Stimulated activated CD8-positive, alpha-beta memory T cell treated with anti-CD3 and anti-CD28 coated beads, Interleukin-15, amount 100 ng/mL, for 48 hours (primary cell): ENCODE data around the gene RAB12.
"Not testable (repeated sequence)": the region's sequence is repeated elsewhere in the genome, so short reads cannot be mapped to it uniquely, and the experiment has no call there.

ENCODE experiments used
- DNase-seq, 2 donors: peaks; one replicate each; pipeline ENCODE4 v3.0.0-alpha.2; 2020; ENCODE audit warnings: low read depth in 2 of 2

Gene RAB12, protein sequence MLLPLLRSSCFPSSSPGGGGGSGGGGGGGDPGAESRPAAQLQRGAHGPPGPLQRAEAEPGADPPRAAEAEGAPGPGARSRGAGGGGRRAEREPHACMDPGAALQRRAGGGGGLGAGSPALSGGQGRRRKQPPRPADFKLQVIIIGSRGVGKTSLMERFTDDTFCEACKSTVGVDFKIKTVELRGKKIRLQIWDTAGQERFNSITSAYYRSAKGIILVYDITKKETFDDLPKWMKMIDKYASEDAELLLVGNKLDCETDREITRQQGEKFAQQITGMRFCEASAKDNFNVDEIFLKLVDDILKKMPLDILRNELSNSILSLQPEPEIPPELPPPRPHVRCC

GRCh38 chr18:8608795-8609658, at the start of gene RAB12:
Gene RAB12, plus strand, starts transcription at chr18:8609437. Its CDS starts 3 bp downstream, at chr18:8609440.
- DNase-seq, result peak; percentile 77 to 80

GRCh38 chr18:8559612-8560186, 49.5 kb upstream of the RAB12 start:
- DNase-seq, result no peak

DNA sequence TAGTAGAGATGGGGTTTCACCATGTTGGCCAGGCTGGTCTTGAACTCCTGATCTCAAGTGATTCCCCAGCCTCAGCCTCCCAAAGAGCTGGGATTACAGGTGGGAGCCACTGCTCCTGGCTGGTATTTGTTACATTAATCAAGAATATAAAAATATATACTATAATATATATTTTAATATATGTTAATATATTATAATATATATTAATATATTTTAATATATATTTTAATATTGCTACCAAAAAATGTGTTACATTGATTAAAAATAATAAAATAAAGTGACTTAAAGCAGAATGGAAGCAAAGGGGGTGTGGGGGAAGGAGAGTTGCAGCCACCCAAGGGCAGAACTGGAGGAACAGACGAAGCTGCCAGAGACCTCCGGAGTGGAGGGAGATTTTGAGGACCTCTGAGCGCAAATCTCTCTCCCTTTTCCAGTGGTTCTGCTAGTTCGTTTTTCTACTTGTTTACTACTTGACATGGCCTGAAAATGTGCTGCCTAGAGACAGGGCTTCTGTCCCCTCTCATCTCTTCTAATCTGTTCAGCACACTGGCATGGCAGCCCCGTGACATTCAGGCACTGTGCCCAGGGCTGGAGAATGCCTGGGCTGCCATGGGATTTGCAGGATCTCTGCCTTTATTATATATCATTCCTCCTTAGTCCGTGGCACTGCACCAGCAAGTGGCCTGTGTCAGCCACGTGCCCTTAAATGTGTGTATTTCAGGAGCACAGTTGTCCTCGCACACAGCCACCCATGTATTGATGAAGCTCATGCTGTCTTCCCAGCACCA, 47.9 kb upstream of the RAB12 start:
- no peak for DNase-seq

DNA sequence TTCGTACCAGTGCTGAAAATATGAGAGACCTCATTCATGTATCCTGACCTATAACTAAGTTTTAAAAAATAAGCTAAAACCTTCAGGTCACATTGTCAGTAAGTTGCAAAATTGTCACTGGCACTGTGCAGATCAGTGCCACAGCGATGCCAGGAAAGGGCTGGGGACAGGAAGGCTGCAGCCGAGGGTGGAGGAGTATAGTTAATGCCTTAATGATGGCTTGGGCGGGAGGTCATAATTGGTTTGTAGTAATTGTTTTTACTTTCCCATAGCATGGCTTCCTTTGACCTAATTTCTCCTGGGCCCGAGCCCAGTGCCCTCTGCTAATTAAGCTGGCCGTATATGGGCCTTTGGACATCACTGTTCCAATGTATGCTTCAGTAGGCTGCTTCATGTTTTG, 47.2 kb upstream of the RAB12 start:
- no peak for DNase-seq

GRCh38 chr18:8562919-8563318, 46.3 kb upstream of the RAB12 start:
- DNase-seq, result no peak

DNA sequence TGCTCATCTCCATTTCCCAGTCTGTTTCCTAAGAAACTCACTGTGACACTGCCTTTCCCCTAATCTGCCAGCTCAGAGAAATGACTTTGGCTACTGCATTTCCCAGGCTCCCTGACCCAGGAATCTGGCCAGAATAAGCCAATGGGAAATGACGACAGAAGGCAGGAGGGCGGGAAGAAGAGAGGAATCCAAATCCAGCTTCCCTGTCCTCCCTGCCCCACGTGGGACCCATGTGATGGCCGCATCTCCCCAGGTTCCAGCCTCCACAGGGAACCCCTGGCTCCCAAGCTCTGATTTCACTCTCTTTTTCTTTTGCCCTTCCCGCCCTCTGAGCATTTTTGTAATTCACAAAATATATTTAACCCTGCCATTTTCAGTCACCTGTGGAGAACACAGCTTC, 37.8 kb upstream of the RAB12 start:
- no peak for DNase-seq

GRCh38 chr18:8573766-8574165, 35.5 kb upstream of the RAB12 start:
- not testable (repeated sequence) for DNase-seq

- no peak for DNase-seq
Observed at GRCh38 chr18:8584798-8585197, 24.4 kb upstream of the RAB12 start.

- no peak for DNase-seq
Observed at GRCh38 chr18:8586941-8587340, 22.3 kb upstream of the RAB12 start.

DNA sequence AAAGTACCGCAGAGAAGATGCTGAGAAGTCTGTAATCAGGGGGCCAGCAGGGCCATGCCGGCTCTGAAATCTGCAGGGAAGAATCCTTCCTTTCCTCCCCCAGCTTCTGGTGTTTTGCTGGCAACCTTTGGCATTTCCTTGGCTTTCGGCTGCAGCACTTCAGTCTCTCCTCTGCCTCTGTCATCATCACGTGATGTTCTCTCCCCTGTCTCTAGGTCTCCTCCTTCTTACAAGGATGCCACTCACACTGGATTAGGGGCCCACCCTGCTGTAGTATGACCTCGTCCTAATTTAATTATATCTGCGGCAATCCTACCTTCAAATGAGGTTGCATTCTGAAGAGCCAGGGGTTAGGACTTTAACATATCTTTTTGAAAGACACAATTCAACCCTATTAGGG, 13.8 kb upstream of the RAB12 start:
- DNase-seq, result no peak

DNA sequence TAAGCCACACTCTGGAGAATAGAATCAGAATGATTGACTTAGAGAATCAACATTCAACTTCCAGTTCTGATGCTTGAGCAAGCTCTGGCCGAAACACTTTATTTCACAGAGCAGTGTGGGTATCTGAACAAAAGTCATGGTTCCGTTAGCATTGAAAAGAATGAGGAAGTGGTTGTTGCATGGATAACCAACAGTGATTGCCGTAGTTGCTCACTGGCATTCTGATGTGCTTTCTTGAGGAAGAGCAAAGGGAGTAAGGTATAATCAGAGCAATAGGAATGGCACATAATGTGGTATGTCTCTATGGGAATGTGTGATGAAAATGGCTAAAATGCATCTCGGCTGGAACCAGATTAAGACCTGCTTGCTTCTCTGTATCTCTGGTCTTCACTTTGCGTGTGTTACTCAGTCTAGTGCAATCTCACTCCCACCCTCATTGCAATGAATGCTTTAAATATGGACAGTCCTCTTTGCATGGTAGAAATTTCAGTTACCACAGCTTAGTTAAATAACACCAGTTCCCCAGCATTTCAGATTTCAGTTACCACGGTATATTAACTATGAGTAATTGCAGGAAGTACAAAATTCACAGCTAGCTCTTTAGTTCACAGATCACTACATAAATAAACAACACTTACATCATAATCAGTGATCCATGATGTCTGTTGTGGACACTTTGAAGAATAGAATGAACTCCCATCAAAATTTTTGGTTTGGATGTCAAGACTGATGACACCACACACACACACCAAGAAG, 7.8 kb upstream of the RAB12 start:
- DNase-seq, result no peak

GRCh38 chr18:8602040-8602439, 7.2 kb upstream of the RAB12 start:
- no peak for DNase-seq

- no peak for DNase-seq
Observed at GRCh38 chr18:8602557-8602956, 6.7 kb upstream of the RAB12 start.

- no peak for DNase-seq
Observed at GRCh38 chr18:8603663-8604520, 5.3 kb upstream of the RAB12 start.

GRCh38 chr18:8605974-8606373, 3.3 kb upstream of the RAB12 start:
- no peak for DNase-seq

- no peak for DNase-seq
Observed at GRCh38 chr18:8607776-8608742, 1.2 kb upstream of the RAB12 start.

DNA sequence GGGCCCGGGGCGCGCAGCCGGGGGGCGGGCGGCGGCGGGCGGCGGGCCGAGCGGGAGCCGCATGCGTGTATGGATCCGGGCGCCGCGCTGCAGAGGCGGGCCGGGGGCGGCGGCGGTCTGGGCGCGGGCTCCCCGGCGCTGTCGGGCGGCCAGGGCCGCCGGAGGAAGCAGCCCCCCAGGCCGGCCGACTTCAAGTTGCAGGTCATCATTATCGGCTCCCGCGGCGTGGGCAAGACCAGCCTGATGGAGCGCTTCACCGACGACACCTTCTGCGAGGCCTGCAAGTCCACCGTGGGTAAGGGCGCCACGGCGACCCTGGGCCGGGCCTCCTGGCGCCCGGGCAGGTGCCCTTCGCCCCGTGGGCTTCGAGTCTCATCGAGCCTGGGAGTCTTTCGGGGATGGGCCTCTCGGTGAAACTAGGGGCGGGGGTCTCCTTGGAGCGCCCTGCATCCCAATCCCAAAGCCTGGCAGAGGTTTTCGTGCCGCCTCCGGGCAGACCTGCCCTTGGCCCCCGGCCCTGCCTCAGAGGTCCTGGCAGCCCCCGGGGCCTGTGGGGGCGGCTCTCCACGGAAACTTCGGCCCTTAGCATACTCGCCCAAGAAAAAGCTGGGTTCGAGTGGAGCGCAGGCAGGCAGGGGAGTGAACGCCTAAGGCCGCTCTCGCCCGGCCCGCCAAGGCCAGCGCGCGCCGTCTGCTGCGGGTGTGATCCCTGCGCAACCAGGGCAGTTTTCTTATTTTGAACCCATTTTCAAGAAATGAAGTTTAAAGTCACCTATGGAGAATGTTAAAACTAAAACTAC, 622 bp downstream of the RAB12 start:
- DNase-seq, result peak in 1 of 2 donors; percentile 8

- DNase-seq, result no peak
Observed at GRCh38 chr18:8610459-8610851, 1.2 kb downstream of the RAB12 start.
